Measurements from ENCODE around the gene KLHDC10. TPM values are rescaled to one million over a fixed set of nuclear protein-coding genes. Genes with fewer than 3 reads are reported as not detected.

Gene KLHDC10
- total and polyA plus RNA-seq, 2 experiments from 2014 or later, result 5.5 to 14.7 TPM

DNA sequence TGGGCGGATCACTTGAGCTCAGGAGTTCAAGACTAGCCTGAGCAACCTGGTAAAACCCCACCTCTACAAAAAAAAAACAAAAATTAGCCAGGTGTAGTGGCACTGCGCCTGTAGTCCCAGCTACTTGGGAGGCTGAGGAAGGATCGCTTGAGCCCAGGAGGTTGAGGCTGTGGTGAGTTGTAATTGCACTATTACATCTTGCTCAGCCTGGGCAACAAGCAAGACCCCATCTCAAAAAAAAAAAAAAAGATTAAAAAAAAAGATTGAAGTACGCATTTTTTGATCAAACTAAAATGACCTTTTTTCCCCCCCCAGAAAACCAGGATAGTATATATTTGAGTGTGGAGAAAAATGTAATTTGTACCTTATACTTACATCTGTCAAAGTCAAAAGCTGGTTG, 29.8 kb upstream of the KLHDC10 start (continued):
- TF ChIP-seq REST (IDR thresholded peaks at IDR 0.05; ENCODE audit: unreplicated experiment) (no peak), CREB1 (CRISPR knock-in tag; IDR thresholded peaks at IDR 0.05; ENCODE audit: low read depth) (no peak), POLR2AphosphoS5 (IDR thresholded peaks at IDR 0.05; ENCODE audit: low read depth) (no peak), EZH2 (IDR thresholded peaks at IDR 0.05; ENCODE audit: low read depth, unreplicated experiment) (no peak)

DNA sequence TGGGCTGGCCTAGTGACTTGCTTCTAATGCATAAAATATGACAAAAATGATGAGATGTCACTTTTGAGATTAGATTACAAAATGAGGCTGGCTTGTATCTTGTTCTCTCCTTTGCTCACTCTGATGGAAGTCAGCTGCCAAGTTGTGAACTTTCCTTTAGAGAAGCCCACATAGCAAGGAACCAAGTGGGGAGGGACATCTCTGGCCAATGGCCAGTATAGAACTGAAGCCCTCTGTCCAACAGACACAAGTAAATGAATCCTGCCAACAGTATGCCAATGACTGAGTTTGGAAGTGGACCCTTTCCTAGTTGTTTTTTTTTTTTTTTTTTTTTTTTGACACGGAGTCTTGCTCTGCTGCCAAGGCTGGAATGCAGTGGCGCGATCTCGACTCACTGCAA, 22.5 kb upstream of the KLHDC10 start:
- Histone ChIP-seq H3K36me3 (ENCODE audit: insufficient read depth) (peaks cover 7% of the 10 kb centered on the region), H2AFZ (no peak overlapping the region), H3K4me1 (ENCODE audit: insufficient read depth) (peaks cover 6% of the 10 kb centered on the region), H3K9me2 (ENCODE audit: insufficient read depth) (no peaks in the 10 kb centered on the region), H3K79me2 (replicated peaks; ENCODE audit: insufficient read depth) (peaks cover 30% of the 10 kb centered on the region), H3K27me3 (ENCODE audit: insufficient read depth) (no peaks in the 10 kb centered on the region), H3K4me2 (no peak overlapping the region), H3F3A (replicated peaks; ENCODE audit: low read depth) (no peaks in the 10 kb centered on the region), H3K4me3 (no peak overlapping the region), H4K20me1 (replicated peaks; ENCODE audit: insufficient read depth) (no peaks in the 10 kb centered on the region; the same call in 1 of the 2 replicates), H3K27ac (ENCODE audit: low read depth) (no peak overlapping the region)
- H3K27ac Mint-ChIP-seq, result no peak overlapping the region
- no peaks in the 10 kb centered on the region; the same call in 2 of the 3 replicates for H3K9me3 Mint-ChIP-seq
- DNase-seq (ENCODE audit: low spot score) (no peak), ATAC-seq (no peak)
- peaks cover 24% of the 10 kb centered on the region; the same call in 2 of the 3 replicates for H3K36me3 Mint-ChIP-seq (ENCODE audit: low read depth)
- peaks cover 3% of the 10 kb centered on the region; the same call in 2 of the 3 replicates for H3K4me1 Mint-ChIP-seq
- H3K4me3 Mint-ChIP-seq, result no peak overlapping the region
- no peaks in the 10 kb centered on the region for H3K27me3 Mint-ChIP-seq (ENCODE audit: insufficient read depth, low read depth, poor library complexity)
- TF ChIP-seq EZH2 (IDR thresholded peaks at IDR 0.05; ENCODE audit: low read depth, unreplicated experiment), result no peak
- no peak for TF ChIP-seq NANOG (IDR thresholded peaks at IDR 0.05; ENCODE audit: borderline replicate concordance)
- no peak for TF ChIP-seq STAT1 (IDR thresholded peaks at IDR 0.05; ENCODE audit: unreplicated experiment)
- no peak for TF ChIP-seq ZNF462 (CRISPR knock-in tag; IDR thresholded peaks at IDR 0.05)
- no peak for TF ChIP-seq ZNF114 (CRISPR knock-in tag; IDR thresholded peaks at IDR 0.05)
- no peak for TF ChIP-seq REST (IDR thresholded peaks at IDR 0.05; ENCODE audit: unreplicated experiment)
- TF ChIP-seq JUNB (IDR thresholded peaks at IDR 0.05; ENCODE audit: unreplicated experiment), result no peak
- TF ChIP-seq CREB1 (CRISPR knock-in tag; IDR thresholded peaks at IDR 0.05; ENCODE audit: low read depth), result no peak
- TF ChIP-seq CTCF (conservative IDR thresholded peaks at IDR 0.05; ENCODE audit: low read depth in 2 of 2), result no peak
